Mesenchymal stem cell (in vitro differentiated cells and primary cell): Measurements from ENCODE around the gene ITGAL.

Source experiments
- DNase-seq: peaks from one replicate; pipeline ENCODE4 v3.0.0-alpha.2; 2013
- H2AFZ ChIP-seq: one replicate; pipeline ENCODE4 v1.6.1; 2013; ENCODE audit warnings: low read depth, mild to moderate bottlenecking, control low read depth, inconsistent platforms, low read length, moderate library complexity
- H2AK5ac ChIP-seq: 2 replicates; pipeline ENCODE4 v1.6.1; 2013; ENCODE audit warnings: low read length, moderate library complexity, mild to moderate bottlenecking, inconsistent platforms; ENCODE audit not compliant: severe bottlenecking
- H2BK120ac ChIP-seq: one replicate; pipeline ENCODE4 v1.6.1; 2013; ENCODE audit warnings: low read depth, mild to moderate bottlenecking, inconsistent platforms, low read length, moderate library complexity
- H2BK12ac ChIP-seq, 2 experiments: one replicate each; pipeline ENCODE4 v1.6.1; 2013; ENCODE audit warnings: inconsistent platforms in 2 of 2, low read length in 2 of 2, mild to moderate bottlenecking in 2 of 2, moderate library complexity in 2 of 2, control low read depth in 1 of 2
- H2BK15ac ChIP-seq: one replicate; pipeline ENCODE4 v1.6.1; 2013; ENCODE audit warnings: mild to moderate bottlenecking, low read depth, inconsistent platforms; ENCODE audit not compliant: poor library complexity, severe bottlenecking
- H2BK5ac ChIP-seq: 2 replicates; pipeline ENCODE4 v1.6.1; 2013; ENCODE audit warnings: low read depth, mild to moderate bottlenecking, low read length, control low read depth, inconsistent platforms; ENCODE audit not compliant: poor library complexity, severe bottlenecking
- H3K14ac ChIP-seq, 2 experiments: one replicate each; pipeline ENCODE4 v1.6.1; 2013; ENCODE audit warnings: inconsistent platforms in 2 of 2, low read length in 2 of 2, control low read depth in 1 of 2, mild to moderate bottlenecking in 1 of 2, moderate library complexity in 1 of 2
- H3K18ac ChIP-seq, 2 experiments: one replicate each; pipeline ENCODE4 v1.6.1; 2013; ENCODE audit warnings: inconsistent platforms in 2 of 2, low read length in 2 of 2, control low read depth in 1 of 2, low read depth in 1 of 2, mild to moderate bottlenecking in 1 of 2
- H3K23ac ChIP-seq, 2 experiments: one replicate each; pipeline ENCODE4 v1.6.1; 2013; ENCODE audit warnings: inconsistent platforms in 2 of 2, low read length in 2 of 2, mild to moderate bottlenecking in 2 of 2, moderate library complexity in 2 of 2, control low read depth in 1 of 2
- H3K27ac ChIP-seq: 2 replicates; pipeline ENCODE4 v1.5.1; 2013; ENCODE audit warnings: mild to moderate bottlenecking, moderate library complexity, low read length, control low read depth, inconsistent platforms; ENCODE audit not compliant: poor library complexity, severe bottlenecking
- H3K27me3 ChIP-seq, 2 experiments: 2 replicates each; pipeline versions ENCODE4 v1.6.1 to v1.7.0; 2013; ENCODE audit warnings: low read length in 2 of 2, mild to moderate bottlenecking in 2 of 2, moderate library complexity in 2 of 2, control low read depth in 1 of 2, inconsistent platforms in 1 of 2; ENCODE audit not compliant: control insufficient read depth in 1 of 2, insufficient read depth in 1 of 2
- H3K36me3 ChIP-seq, 2 experiments: 2 replicates each; pipeline versions ENCODE4 v1.6.1 to v1.7.0; 2013; ENCODE audit warnings: low read length in 2 of 2, control low read depth in 1 of 2, inconsistent platforms in 1 of 2, low read depth in 1 of 2, mild to moderate bottlenecking in 1 of 2; ENCODE audit not compliant: insufficient read depth in 2 of 2, control insufficient read depth in 1 of 2
- H3K4ac ChIP-seq, 2 experiments: one replicate each; pipeline ENCODE4 v1.6.1; 2013; ENCODE audit warnings: inconsistent platforms in 2 of 2, low read length in 2 of 2, mild to moderate bottlenecking in 2 of 2, moderate library complexity in 2 of 2, control low read depth in 1 of 2, low read depth in 1 of 2
- H3K4me1 ChIP-seq: 2 replicates; pipeline ENCODE4 v1.6.1; 2013; ENCODE audit warnings: low read depth, low read length, control low read depth; ENCODE audit not compliant: control insufficient read depth, insufficient read depth
- H3K4me2 ChIP-seq: 2 replicates; pipeline ENCODE4 v1.6.1; 2013; ENCODE audit warnings: low read length, mild to moderate bottlenecking, inconsistent platforms; ENCODE audit not compliant: poor library complexity, severe bottlenecking
- H3K4me3 ChIP-seq, 2 experiments: 2 replicates each; pipeline versions ENCODE4 v1.5.1 to v1.7.0; 2013; ENCODE audit warnings: low read length in 2 of 2, mild to moderate bottlenecking in 2 of 2, control low read depth in 1 of 2, low read depth in 1 of 2; ENCODE audit not compliant: insufficient read depth in 1 of 2
- H3K79me1 ChIP-seq: replicated peaks from 2 replicates; pipeline ENCODE4 v1.6.1; 2013; ENCODE audit warnings: mild to moderate bottlenecking, control low read depth, low read length, inconsistent platforms; ENCODE audit not compliant: poor library complexity, severe bottlenecking
- H3K9ac ChIP-seq: 2 replicates; pipeline ENCODE4 v1.7.0; 2013; ENCODE audit warnings: mild to moderate bottlenecking, low read length, moderate library complexity
- H3K9me3 ChIP-seq: 2 replicates; pipeline ENCODE4 v1.7.0; 2013; ENCODE audit warnings: mild to moderate bottlenecking, low read length; ENCODE audit not compliant: control insufficient read depth
- H4K8ac ChIP-seq: one replicate; pipeline ENCODE4 v1.6.1; 2013; ENCODE audit warnings: inconsistent platforms, mild to moderate bottlenecking, low read length, moderate library complexity
- H4K91ac ChIP-seq: one replicate; pipeline ENCODE4 v1.6.1; 2013; ENCODE audit warnings: mild to moderate bottlenecking, low read length, inconsistent platforms
- WGBS: methylation state at CpG from one replicate; pipeline ENCODE4 v1.1.7; 2013; ENCODE audit warnings: mixed read lengths; 5-methylcytosine and 5-hydroxymethylcytosine counted together

ITGAL gene

GRCh38 chr16:30565526-30565925 lies 93.0 kb downstream of the ITGAL start:
- Histone ChIP-seq H2BK5ac (no peak overlapping the region), H3K14ac (no peak overlapping the region), H3K9me3 (no peaks in the 10 kb centered on the region), H3K18ac (no peak overlapping the region), H2BK15ac (no peak overlapping the region), H3K4me2 (no peak overlapping the region), H4K8ac (no peak overlapping the region), H3K23ac (no peak overlapping the region), H2AFZ (no peak overlapping the region), H3K36me3 (peaks cover 0 to 9% of the 10 kb centered on the region in 2 experiments), H3K4me3 (no peak overlapping the region), H3K4me1 (peaks cover 6% of the 10 kb centered on the region), H2BK12ac (no peak overlapping the region), H3K4ac (no peak overlapping the region), H2AK5ac (no peak overlapping the region), H3K27me3 (peaks cover 0 to 5% of the 10 kb centered on the region in 2 experiments), H2BK120ac (no peak overlapping the region), H4K91ac (peak overlapping the region; percentile 27), H3K27ac (no peak overlapping the region), H3K79me1 (peaks cover 10% of the 10 kb centered on the region), H3K9ac (no peak overlapping the region)
- DNase-seq, result no peak
- WGBS, result 69% methylated on average over 7 of the region's 7 CpGs

GRCh38 chr16:30565984-30566383 lies 93.4 kb downstream of the ITGAL start:
- H3K4me3 ChIP-seq, result no peak overlapping the region
- H3K4me2 ChIP-seq, result no peak overlapping the region
- H2BK120ac ChIP-seq, result no peak overlapping the region

GRCh38 chr16:30566531-30566930 lies 94.0 kb downstream of the ITGAL start:
- Histone ChIP-seq H3K18ac (no peak overlapping the region), H3K27me3 (peaks cover 0 to 5% of the 10 kb centered on the region in 2 experiments), H2BK120ac (no peak overlapping the region), H3K4me1 (peaks cover 8% of the 10 kb centered on the region), H2BK15ac (no peak overlapping the region), H2AK5ac (no peak overlapping the region), H3K9ac (no peak overlapping the region), H3K79me1 (peaks cover 12% of the 10 kb centered on the region), H3K9me3 (no peaks in the 10 kb centered on the region), H3K4me3 (no peak overlapping the region), H3K4ac (no peak overlapping the region), H3K27ac (no peak overlapping the region), H2BK5ac (no peak overlapping the region), H4K91ac (no peak overlapping the region), H3K4me2 (no peak overlapping the region), H3K23ac (no peak overlapping the region), H3K36me3 (peaks cover 0 to 9% of the 10 kb centered on the region in 2 experiments), H2BK12ac (no peak overlapping the region), H3K14ac (no peak overlapping the region), H2AFZ (no peak overlapping the region), H4K8ac (no peak overlapping the region)
- no peak for DNase-seq
- WGBS, result 100% methylated on average over 3 of the region's 4 CpGs

More at GRCh38 chr16:30565984-30566383, 93.4 kb downstream of the ITGAL start:
- no peak overlapping the region for H3K9ac ChIP-seq
- no peak overlapping the region for H3K27ac ChIP-seq
- peaks cover 8% of the 10 kb centered on the region for H3K4me1 ChIP-seq
- WGBS, result 78% methylated on average over 8 of the region's 8 CpGs
- no peaks in the 10 kb centered on the region for H3K9me3 ChIP-seq
- H3K4ac ChIP-seq, result peak overlapping the region in 1 of 2 experiments; percentile 24
- DNase-seq, result no peak
- H2BK5ac ChIP-seq, result no peak overlapping the region
- peaks cover 11% of the 10 kb centered on the region for H3K79me1 ChIP-seq
- H2AFZ ChIP-seq, result no peak overlapping the region
- H4K91ac ChIP-seq, result peak overlapping the region; percentile 89
- H2BK12ac ChIP-seq, result no peak overlapping the region
- no peak overlapping the region for H2BK15ac ChIP-seq
- H2AK5ac ChIP-seq, result no peak overlapping the region
- H3K14ac ChIP-seq, result no peak overlapping the region
- no peak overlapping the region for H3K18ac ChIP-seq
- H3K27me3 ChIP-seq, result peaks cover 0 to 5% of the 10 kb centered on the region in 2 experiments
- H3K36me3 ChIP-seq, result peaks cover 0 to 9% of the 10 kb centered on the region in 2 experiments
- no peak overlapping the region for H4K8ac ChIP-seq
- no peak overlapping the region for H3K23ac ChIP-seq

GRCh38 chr16:30567160-30567990 lies 94.8 kb downstream of the ITGAL start:
- H3K14ac ChIP-seq, result no peak overlapping the region
- H3K9me3 ChIP-seq, result no peaks in the 10 kb centered on the region
- H4K91ac ChIP-seq, result peak overlapping the region; percentile 18
- no peak overlapping the region for H3K4ac ChIP-seq
- H2BK5ac ChIP-seq, result no peak overlapping the region
- peak overlapping the region; percentile 84 for H4K8ac ChIP-seq
- H2AFZ ChIP-seq, result no peak overlapping the region
- H3K4me3 ChIP-seq, result no peak overlapping the region
- no peak overlapping the region for H3K4me2 ChIP-seq
- H3K27me3 ChIP-seq, result peaks cover 0 to 5% of the 10 kb centered on the region in 2 experiments
- peaks cover 0 to 9% of the 10 kb centered on the region in 2 experiments for H3K36me3 ChIP-seq
- H3K9ac ChIP-seq, result peak overlapping the region; percentile 38
- no peak overlapping the region for H3K27ac ChIP-seq
- H3K79me1 ChIP-seq, result peaks cover 12% of the 10 kb centered on the region
- H2AK5ac ChIP-seq, result no peak overlapping the region
- no peak overlapping the region for H2BK120ac ChIP-seq
- H3K4me1 ChIP-seq, result peaks cover 11% of the 10 kb centered on the region
- peak overlapping the region; percentile 52 to 54 for H2BK12ac ChIP-seq
- WGBS, result 93% methylated on average over 8 of the region's 14 CpGs
- H3K23ac ChIP-seq, result no peak overlapping the region
- H3K18ac ChIP-seq, result peak overlapping the region; percentile 28 to 57
- H2BK15ac ChIP-seq, result peak overlapping the region; percentile 80
- peak; percentile 65 for DNase-seq
